CD4-positive, alpha-beta memory T cell (primary cell): ENCODE results near the gene GIPC2. TPM values are rescaled to one million over a fixed set of nuclear protein-coding genes. Genes with fewer than 3 reads are reported as not detected.

ENCODE experiments used
- CTCF ChIA-PET: fragments of 350-600 bp; sonication (Branson Sonifier 250); formaldehyde crosslinking; loops from one replicate; lab custom pipeline; 2021; ENCODE audit warnings: inconsistent platforms; ENCODE audit not compliant: partially characterized antibody; lab: Charles Lee
- POLR2A ChIA-PET: fragments of 350-600 bp; sonication (Branson Sonifier 250); formaldehyde crosslinking; loops from one replicate; lab custom pipeline; 2021; ENCODE audit not compliant: partially characterized antibody; lab: Charles Lee
- DNase-seq, 5 donors: peaks; one replicate each; pipeline versions ENCODE4 v3.0.0 to v3.0.0-alpha.2; 2020 to 2022; ENCODE audit warnings: mixed read lengths in 1 of 5
- H3K27ac ChIP-seq: one replicate; pipeline ENCODE4 v1.7.0; 2013; ENCODE audit warnings: low read depth, low read length
- H3K27me3 ChIP-seq: 2 replicates; pipeline ENCODE4 v1.7.0; 2013; ENCODE audit warnings: mild to moderate bottlenecking, low read length, moderate library complexity; ENCODE audit not compliant: insufficient read depth
- H3K36me3 ChIP-seq: 2 replicates; pipeline ENCODE4 v1.7.0; 2013; ENCODE audit warnings: mild to moderate bottlenecking, low read length, moderate library complexity; ENCODE audit not compliant: insufficient read depth
- H3K4me1 ChIP-seq: 2 replicates; pipeline ENCODE4 v1.7.0; 2013; ENCODE audit warnings: mild to moderate bottlenecking, low read length, moderate library complexity; ENCODE audit not compliant: insufficient read depth
- H3K4me3 ChIP-seq, 2 donors: one replicate each; pipeline ENCODE4 v1.7.0; 2013; ENCODE audit warnings: low read length in 2 of 2, mild to moderate bottlenecking in 1 of 2
- H3K9me3 ChIP-seq, 2 donors: one replicate each; pipeline ENCODE4 v1.7.0; 2013; ENCODE audit warnings: low read length in 2 of 2, control low read depth in 1 of 2; ENCODE audit not compliant: control insufficient read depth in 1 of 2
- H3K27ac Mint-ChIP-seq, 7 donors: one replicate each; pipeline ENCODE4 v1.8.0; 2020 to 2021; ENCODE audit warnings: mixed read lengths in 7 of 7, mild to moderate bottlenecking in 6 of 7, inconsistent platforms in 3 of 7, moderate library complexity in 3 of 7
- H3K27me3 Mint-ChIP-seq, 2 donors: one replicate each; pipeline ENCODE4 v1.8.0; 2020 to 2021; ENCODE audit warnings: mixed read lengths in 2 of 2
- H3K36me3 Mint-ChIP-seq, 2 donors: one replicate each; pipeline ENCODE4 v1.8.0; 2020 to 2021; ENCODE audit warnings: mixed read lengths in 2 of 2, inconsistent platforms in 1 of 2, mild to moderate bottlenecking in 1 of 2
- H3K4me1 Mint-ChIP-seq, 4 donors: one replicate each; pipeline ENCODE4 v1.8.0; 2020 to 2021; ENCODE audit warnings: mixed read lengths in 4 of 4, mild to moderate bottlenecking in 1 of 4
- H3K4me3 Mint-ChIP-seq, 8 donors: one replicate each; pipeline ENCODE4 v1.8.0; 2020 to 2021; ENCODE audit warnings: mixed read lengths in 8 of 8, mild to moderate bottlenecking in 7 of 8, moderate library complexity in 6 of 8, inconsistent platforms in 3 of 8
- H3K9me3 Mint-ChIP-seq, 8 donors: one replicate each; pipeline ENCODE4 v1.8.0; 2020 to 2021; ENCODE audit warnings: mixed read lengths in 8 of 8, mild to moderate bottlenecking in 5 of 8, inconsistent platforms in 3 of 8, moderate library complexity in 1 of 8
- intact Hi-C: fragments of 100-400 bp; cut with micrococcal nuclease; formaldehyde crosslinking; loops from one replicate; pipeline ENCODE4 v1.15.1; 2023
- polyA plus RNA-seq, 2 donors: library from polyadenylated mRNA; unstranded; fragments of 300-500 nt; fragmentation: Illumina TruSeq; gene quantifications; one replicate each; pipeline ENCODE4 v1.2.3, GENCODE V29; 2021
- total RNA-seq, 2 experiments: library from RNA; stranded (reverse); gene quantifications; one replicate each; pipeline ENCODE4 v1.2.3, GENCODE V29; 2021

Gene GIPC2
- total and polyA plus RNA-seq, 4 experiments from 2014 or later = 0.13 to 0.52 (median 0.30) TPM

DNA sequence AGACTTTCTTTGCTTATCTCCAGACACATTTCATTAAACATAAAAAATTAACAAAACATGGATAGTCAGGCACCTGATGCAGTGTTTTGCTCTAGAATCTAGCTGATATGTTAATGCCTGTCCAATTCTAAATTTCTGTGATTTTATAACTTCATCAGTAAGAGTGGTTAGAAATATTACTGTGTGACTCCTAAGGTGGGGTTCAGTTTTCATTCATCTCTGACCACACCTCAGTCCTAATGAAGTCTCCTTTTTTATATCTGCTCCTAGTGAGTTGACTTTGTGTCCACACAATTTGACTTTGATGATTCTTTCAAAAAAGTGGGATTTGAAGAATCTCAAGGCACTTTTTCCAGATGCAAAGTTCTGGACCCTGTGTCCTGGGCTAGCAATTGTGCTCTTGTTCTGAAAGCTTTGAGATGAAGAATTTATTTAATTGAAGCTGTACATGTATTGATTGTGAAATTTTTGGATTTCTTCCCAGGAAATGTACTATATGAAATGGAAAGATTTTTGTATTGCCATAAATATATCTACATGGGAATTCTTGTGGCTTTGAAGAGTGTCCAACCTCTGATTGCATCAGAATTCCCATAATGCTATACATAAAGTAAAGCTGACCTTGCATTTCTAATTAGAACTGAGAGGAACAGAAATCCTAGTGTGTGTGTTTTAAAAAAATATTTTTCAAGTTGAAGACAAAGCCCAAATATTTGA, 111.2 kb downstream of the GIPC2 start:
- Mint-ChIP-seq H3K27ac (no peak overlapping the region), H3K36me3 (no peaks in the 10 kb centered on the region), H3K9me3 (peaks cover 0 to 5% (median 0%) of the 10 kb centered on the region in 8 donors), H3K4me1 (peaks cover 0 to 2% (median 0%) of the 10 kb centered on the region in 4 donors), H3K4me3 (no peak overlapping the region), H3K27me3 (peaks cover 3 to 5% of the 10 kb centered on the region in 2 donors)
- no peaks in the 10 kb centered on the region for H3K9me3 ChIP-seq
- ChIA-PET CTCF (no interaction called here), POLR2A (no interaction called here)
- no peak overlapping the region for H3K27ac ChIP-seq
- no peak overlapping the region for H3K4me3 ChIP-seq
- H3K4me1 ChIP-seq = no peaks in the 10 kb centered on the region
- H3K27me3 ChIP-seq = no peaks in the 10 kb centered on the region
- intact Hi-C loops = no loop called here
- H3K36me3 ChIP-seq = no peaks in the 10 kb centered on the region
- DNase-seq = no peak

DNA sequence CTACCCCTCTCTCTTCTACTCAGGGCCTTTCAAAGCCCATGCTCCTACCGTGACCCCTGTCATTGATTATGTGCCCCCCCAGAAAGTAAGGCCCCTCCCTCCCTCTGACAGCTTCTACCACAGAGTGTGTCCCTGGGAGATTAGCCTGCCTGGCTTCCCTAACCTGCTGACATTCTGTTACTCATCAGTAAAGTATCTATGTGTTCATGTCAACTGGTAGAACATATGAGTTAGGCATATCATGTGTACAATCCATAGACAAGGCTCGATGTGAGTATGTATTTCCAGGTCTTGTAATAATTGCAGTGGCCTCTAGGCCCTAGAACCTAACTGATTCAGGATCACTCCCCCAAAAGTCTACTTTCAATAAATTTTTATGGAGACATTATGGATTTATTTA, 120.0 kb downstream of the GIPC2 start:
- Histone ChIP-seq H3K27ac (no peak overlapping the region), H3K36me3 (no peaks in the 10 kb centered on the region), H3K4me1 (no peaks in the 10 kb centered on the region), H3K4me3 (no peak overlapping the region), H3K27me3 (no peaks in the 10 kb centered on the region), H3K9me3 (no peaks in the 10 kb centered on the region)
- POLR2A ChIA-PET = no interaction called here
- DNase-seq = no peak
- Mint-ChIP-seq H3K4me3 (no peak overlapping the region), H3K4me1 (no peaks in the 10 kb centered on the region), H3K9me3 (peaks cover 0 to 4% (median 0%) of the 10 kb centered on the region in 8 donors), H3K27me3 (peaks cover 1 to 2% of the 10 kb centered on the region in 2 donors), H3K36me3 (no peaks in the 10 kb centered on the region), H3K27ac (no peak overlapping the region)
- CTCF ChIA-PET = interaction anchor here (1.3 kb wide), 1 partner anchor 20 kb away, joined by 3 read pairs; no protein-coding TSS in a partner anchor
- intact Hi-C loops = no loop called here

DNA sequence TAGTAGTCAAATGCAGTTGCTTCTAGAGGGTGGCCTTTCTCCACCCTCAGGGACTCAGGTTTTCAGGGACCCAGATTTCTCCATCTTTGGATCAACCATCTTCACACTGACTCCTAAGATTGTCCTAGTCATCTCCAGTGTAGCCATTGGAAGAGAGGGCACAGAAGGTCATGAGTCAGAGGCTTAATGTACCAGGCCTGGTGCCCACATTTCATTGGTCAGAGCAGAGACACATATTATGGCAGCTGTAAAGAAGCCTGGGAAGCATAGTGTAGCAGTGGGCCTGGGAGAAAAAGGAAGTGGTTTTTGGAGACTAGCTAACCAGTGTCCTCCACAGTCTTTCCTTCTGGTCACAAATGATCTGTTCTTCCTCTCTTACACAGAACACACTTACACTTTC, 122.5 kb downstream of the GIPC2 start:
- POLR2A ChIA-PET = no interaction called here
- CTCF ChIA-PET = no interaction called here
- Histone ChIP-seq H3K9me3 (no peaks in the 10 kb centered on the region), H3K4me1 (no peaks in the 10 kb centered on the region), H3K36me3 (no peaks in the 10 kb centered on the region), H3K27me3 (no peaks in the 10 kb centered on the region), H3K27ac (no peak overlapping the region), H3K4me3 (no peak overlapping the region)
- intact Hi-C loops = no loop called here
- DNase-seq = no peak
- no peaks in the 10 kb centered on the region for H3K4me1 Mint-ChIP-seq
- H3K4me3 Mint-ChIP-seq = no peak overlapping the region
- no peaks in the 10 kb centered on the region for H3K36me3 Mint-ChIP-seq
- peaks cover 0 to 4% (median 0%) of the 10 kb centered on the region in 8 donors for H3K9me3 Mint-ChIP-seq
- H3K27me3 Mint-ChIP-seq = peaks cover 0 to 2% of the 10 kb centered on the region in 2 donors
- no peak overlapping the region for H3K27ac Mint-ChIP-seq

DNA sequence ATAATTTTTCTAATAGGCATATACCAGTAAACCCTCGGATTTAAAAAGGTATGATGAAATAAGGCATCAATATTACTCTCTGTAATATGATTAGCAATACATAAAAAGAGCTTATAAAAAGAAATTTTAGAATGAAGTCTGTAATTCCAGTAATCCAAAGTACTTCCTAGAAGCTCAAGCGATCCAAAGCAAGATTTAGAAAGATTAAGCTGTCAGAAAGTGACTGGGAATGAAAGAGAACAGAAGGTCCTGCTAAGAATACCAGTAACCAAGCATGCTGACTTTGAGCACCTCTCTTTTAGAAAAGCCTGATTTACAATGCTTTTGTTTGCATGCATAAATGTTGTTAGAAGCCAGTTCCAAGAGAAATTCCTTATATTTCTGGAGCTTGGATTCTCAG, 125.1 kb downstream of the GIPC2 start:
- intact Hi-C loops = no loop called here
- H3K4me1 Mint-ChIP-seq = no peaks in the 10 kb centered on the region
- peaks cover 0 to 2% of the 10 kb centered on the region in 2 donors for H3K27me3 Mint-ChIP-seq
- Histone ChIP-seq H3K9me3 (no peaks in the 10 kb centered on the region), H3K27me3 (no peaks in the 10 kb centered on the region), H3K4me3 (no peak overlapping the region), H3K27ac (no peak overlapping the region), H3K36me3 (no peaks in the 10 kb centered on the region), H3K4me1 (no peaks in the 10 kb centered on the region)
- no peak overlapping the region for H3K4me3 Mint-ChIP-seq
- no peaks in the 10 kb centered on the region for H3K9me3 Mint-ChIP-seq
- DNase-seq = no peak
- no peaks in the 10 kb centered on the region for H3K36me3 Mint-ChIP-seq
- POLR2A ChIA-PET = no interaction called here
- no peak overlapping the region for H3K27ac Mint-ChIP-seq
- CTCF ChIA-PET = no interaction called here

DNA sequence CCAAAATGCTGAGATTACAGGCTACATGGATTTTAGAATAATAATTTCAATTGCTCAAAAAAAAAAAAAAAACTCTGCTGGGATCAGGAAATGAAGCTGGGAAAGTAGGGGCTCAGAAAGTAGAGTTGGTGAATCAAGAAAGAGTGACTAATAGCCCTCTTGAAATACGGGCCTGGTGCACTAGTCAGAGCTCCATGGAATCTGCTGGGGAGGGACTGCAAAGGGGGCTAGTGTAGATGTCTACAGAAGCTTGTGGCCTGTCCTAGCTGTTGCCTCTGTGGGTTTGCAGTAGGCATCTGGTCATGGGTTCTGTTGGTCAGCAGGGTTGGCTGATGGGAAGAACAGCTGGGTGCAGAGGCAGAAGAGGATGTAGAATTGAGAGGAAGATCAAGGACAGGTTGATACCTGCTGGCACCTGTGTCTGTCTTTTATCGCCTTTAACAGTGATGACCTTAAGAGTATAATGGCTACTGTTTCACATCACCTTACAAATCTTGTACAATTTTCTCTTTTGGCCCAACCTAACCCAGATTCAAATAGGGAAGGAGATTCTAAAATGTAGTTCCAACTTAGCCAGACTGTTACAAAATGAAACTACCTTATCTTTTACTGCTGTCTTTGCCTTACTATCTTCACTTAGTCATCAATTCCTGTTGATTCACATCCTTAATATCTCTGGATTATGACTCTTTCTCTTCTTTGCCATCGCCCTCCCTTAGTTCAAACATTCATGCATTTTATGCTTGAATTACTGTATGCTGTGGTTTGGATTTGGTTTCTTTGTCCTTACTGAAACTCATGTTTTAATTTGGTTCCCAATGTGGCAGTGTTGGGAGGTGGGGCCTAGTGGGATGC, 126.2 kb downstream of the GIPC2 start:
- CTCF ChIA-PET = no interaction called here

DNA sequence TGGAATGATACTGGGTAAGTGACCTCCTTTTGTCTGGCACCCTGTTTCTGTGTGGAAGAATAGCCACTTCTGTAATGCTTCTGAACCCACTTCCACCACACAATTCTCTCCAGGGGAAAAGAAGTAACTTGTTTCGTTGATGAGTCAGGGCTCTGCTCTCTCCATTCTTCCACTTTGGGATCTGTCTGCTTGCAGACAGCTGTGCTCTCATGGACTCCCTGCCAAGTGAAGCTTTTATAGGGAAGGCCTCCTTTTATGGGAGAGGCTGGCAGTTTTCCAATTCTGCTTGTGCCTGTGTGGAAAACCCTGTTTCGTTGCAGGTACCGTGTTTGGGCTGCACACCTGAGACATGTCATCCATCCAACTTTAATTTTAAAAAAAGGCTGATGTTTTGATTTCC, 130.7 kb downstream of the GIPC2 start:
- DNase-seq = no peak
- no peaks in the 10 kb centered on the region for H3K27me3 ChIP-seq
- no peak overlapping the region for H3K27ac Mint-ChIP-seq
- POLR2A ChIA-PET = no interaction called here
- no peaks in the 10 kb centered on the region for H3K36me3 Mint-ChIP-seq
- H3K9me3 Mint-ChIP-seq = no peaks in the 10 kb centered on the region
- H3K27ac ChIP-seq = no peak overlapping the region
- H3K9me3 ChIP-seq = no peaks in the 10 kb centered on the region
- intact Hi-C loops = no loop called here
- H3K4me1 ChIP-seq = no peaks in the 10 kb centered on the region
- CTCF ChIA-PET = no interaction called here
- no peak overlapping the region for H3K4me3 ChIP-seq
- no peaks in the 10 kb centered on the region for H3K4me1 Mint-ChIP-seq
- no peaks in the 10 kb centered on the region for H3K36me3 ChIP-seq
- no peak overlapping the region for H3K4me3 Mint-ChIP-seq
- H3K27me3 Mint-ChIP-seq = peaks cover 0 to 3% of the 10 kb centered on the region in 2 donors

More for the DNA sequence above, 126.2 kb downstream of the GIPC2 start:
- Mint-ChIP-seq H3K27me3 (peaks cover 0 to 2% of the 10 kb centered on the region in 2 donors), H3K4me1 (no peaks in the 10 kb centered on the region), H3K27ac (no peak overlapping the region), H3K36me3 (no peaks in the 10 kb centered on the region), H3K4me3 (peak overlapping the region in 1 of 8 donors; percentile 3), H3K9me3 (no peaks in the 10 kb centered on the region)
- DNase-seq = no peak
- H3K27me3 ChIP-seq = no peaks in the 10 kb centered on the region
- no peaks in the 10 kb centered on the region for H3K36me3 ChIP-seq
- POLR2A ChIA-PET = no interaction called here
- no peaks in the 10 kb centered on the region for H3K4me1 ChIP-seq
- no peaks in the 10 kb centered on the region for H3K9me3 ChIP-seq
- H3K27ac ChIP-seq = no peak overlapping the region
- H3K4me3 ChIP-seq = no peak overlapping the region
- intact Hi-C loops = no loop called here

DNA sequence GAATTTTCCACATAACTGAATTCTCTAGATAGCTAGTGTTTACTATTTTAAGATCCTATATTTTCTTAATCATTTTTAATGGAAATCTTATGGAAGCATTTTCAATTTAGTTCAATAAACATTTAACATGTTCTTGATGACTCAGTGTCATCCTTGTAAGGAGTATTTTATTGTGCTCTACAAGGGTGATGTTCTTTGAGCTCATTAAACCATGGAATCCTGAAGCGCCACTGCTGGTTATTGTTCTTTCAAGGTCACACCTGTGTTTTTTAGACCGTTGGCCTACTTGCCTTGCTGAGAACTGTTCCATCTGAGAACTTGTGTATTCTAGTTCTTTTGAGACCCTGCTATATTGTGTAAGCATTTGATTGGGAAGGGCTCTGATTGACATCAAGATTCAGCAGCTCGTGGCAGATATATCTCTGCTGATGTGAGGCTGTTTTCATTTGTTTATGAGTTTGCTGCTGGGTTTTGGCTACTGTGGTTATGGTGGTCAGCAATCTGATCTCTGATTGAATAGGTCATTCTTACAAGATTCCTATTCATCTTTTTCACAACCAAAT, 132.0 kb downstream of the GIPC2 start:
- DNase-seq = no peak
- Mint-ChIP-seq H3K27ac (no peak overlapping the region), H3K27me3 (peaks cover 0 to 3% of the 10 kb centered on the region in 2 donors), H3K9me3 (no peaks in the 10 kb centered on the region), H3K4me3 (no peak overlapping the region), H3K36me3 (no peaks in the 10 kb centered on the region), H3K4me1 (no peaks in the 10 kb centered on the region)
- CTCF ChIA-PET = no interaction called here
- POLR2A ChIA-PET = no interaction called here
- H3K4me1 ChIP-seq = no peaks in the 10 kb centered on the region
- no peaks in the 10 kb centered on the region for H3K9me3 ChIP-seq
- no peaks in the 10 kb centered on the region for H3K36me3 ChIP-seq
- no peak overlapping the region for H3K4me3 ChIP-seq
- intact Hi-C loops = no loop called here
- H3K27ac ChIP-seq = no peak overlapping the region
- H3K27me3 ChIP-seq = no peaks in the 10 kb centered on the region
